Mesenchymal stem cell (in vitro differentiated cells and primary cell): ENCODE results near the gene CRYGN.
A peak's percentile ranks its signal among the peaks of the same experiment; 100 is the strongest.

Experiments
- DNase-seq: peaks from one replicate; pipeline ENCODE4 v3.0.0-alpha.2; 2013
- H2AFZ ChIP-seq: one replicate; pipeline ENCODE4 v1.6.1; 2013; ENCODE audit warnings: low read depth, mild to moderate bottlenecking, control low read depth, inconsistent platforms, low read length, moderate library complexity
- H2AK5ac ChIP-seq: 2 replicates; pipeline ENCODE4 v1.6.1; 2013; ENCODE audit warnings: low read length, moderate library complexity, mild to moderate bottlenecking, inconsistent platforms; ENCODE audit not compliant: severe bottlenecking
- H2BK120ac ChIP-seq: one replicate; pipeline ENCODE4 v1.6.1; 2013; ENCODE audit warnings: low read depth, mild to moderate bottlenecking, inconsistent platforms, low read length, moderate library complexity
- H2BK12ac ChIP-seq, 2 experiments: one replicate each; pipeline ENCODE4 v1.6.1; 2013; ENCODE audit warnings: inconsistent platforms in 2 of 2, low read length in 2 of 2, mild to moderate bottlenecking in 2 of 2, moderate library complexity in 2 of 2, control low read depth in 1 of 2
- H2BK15ac ChIP-seq: one replicate; pipeline ENCODE4 v1.6.1; 2013; ENCODE audit warnings: mild to moderate bottlenecking, low read depth, inconsistent platforms; ENCODE audit not compliant: poor library complexity, severe bottlenecking
- H2BK5ac ChIP-seq: 2 replicates; pipeline ENCODE4 v1.6.1; 2013; ENCODE audit warnings: low read depth, mild to moderate bottlenecking, low read length, control low read depth, inconsistent platforms; ENCODE audit not compliant: poor library complexity, severe bottlenecking
- H3K14ac ChIP-seq, 2 experiments: one replicate each; pipeline ENCODE4 v1.6.1; 2013; ENCODE audit warnings: inconsistent platforms in 2 of 2, low read length in 2 of 2, control low read depth in 1 of 2, mild to moderate bottlenecking in 1 of 2, moderate library complexity in 1 of 2
- H3K18ac ChIP-seq, 2 experiments: one replicate each; pipeline ENCODE4 v1.6.1; 2013; ENCODE audit warnings: inconsistent platforms in 2 of 2, low read length in 2 of 2, control low read depth in 1 of 2, low read depth in 1 of 2, mild to moderate bottlenecking in 1 of 2
- H3K23ac ChIP-seq, 2 experiments: one replicate each; pipeline ENCODE4 v1.6.1; 2013; ENCODE audit warnings: inconsistent platforms in 2 of 2, low read length in 2 of 2, mild to moderate bottlenecking in 2 of 2, moderate library complexity in 2 of 2, control low read depth in 1 of 2
- H3K27ac ChIP-seq: 2 replicates; pipeline ENCODE4 v1.5.1; 2013; ENCODE audit warnings: mild to moderate bottlenecking, moderate library complexity, low read length, control low read depth, inconsistent platforms; ENCODE audit not compliant: poor library complexity, severe bottlenecking
- H3K27me3 ChIP-seq, 2 experiments: 2 replicates each; pipeline versions ENCODE4 v1.6.1 to v1.7.0; 2013; ENCODE audit warnings: low read length in 2 of 2, mild to moderate bottlenecking in 2 of 2, moderate library complexity in 2 of 2, control low read depth in 1 of 2, inconsistent platforms in 1 of 2; ENCODE audit not compliant: control insufficient read depth in 1 of 2, insufficient read depth in 1 of 2
- H3K36me3 ChIP-seq, 2 experiments: 2 replicates each; pipeline versions ENCODE4 v1.6.1 to v1.7.0; 2013; ENCODE audit warnings: low read length in 2 of 2, control low read depth in 1 of 2, inconsistent platforms in 1 of 2, low read depth in 1 of 2, mild to moderate bottlenecking in 1 of 2; ENCODE audit not compliant: insufficient read depth in 2 of 2, control insufficient read depth in 1 of 2
- H3K4ac ChIP-seq, 2 experiments: one replicate each; pipeline ENCODE4 v1.6.1; 2013; ENCODE audit warnings: inconsistent platforms in 2 of 2, low read length in 2 of 2, mild to moderate bottlenecking in 2 of 2, moderate library complexity in 2 of 2, control low read depth in 1 of 2, low read depth in 1 of 2
- H3K4me1 ChIP-seq: 2 replicates; pipeline ENCODE4 v1.6.1; 2013; ENCODE audit warnings: low read depth, low read length, control low read depth; ENCODE audit not compliant: control insufficient read depth, insufficient read depth
- H3K4me2 ChIP-seq: 2 replicates; pipeline ENCODE4 v1.6.1; 2013; ENCODE audit warnings: low read length, mild to moderate bottlenecking, inconsistent platforms; ENCODE audit not compliant: poor library complexity, severe bottlenecking
- H3K4me3 ChIP-seq, 2 experiments: 2 replicates each; pipeline versions ENCODE4 v1.5.1 to v1.7.0; 2013; ENCODE audit warnings: low read length in 2 of 2, mild to moderate bottlenecking in 2 of 2, control low read depth in 1 of 2, low read depth in 1 of 2; ENCODE audit not compliant: insufficient read depth in 1 of 2
- H3K79me1 ChIP-seq: replicated peaks from 2 replicates; pipeline ENCODE4 v1.6.1; 2013; ENCODE audit warnings: mild to moderate bottlenecking, control low read depth, low read length, inconsistent platforms; ENCODE audit not compliant: poor library complexity, severe bottlenecking
- H3K9ac ChIP-seq: 2 replicates; pipeline ENCODE4 v1.7.0; 2013; ENCODE audit warnings: mild to moderate bottlenecking, low read length, moderate library complexity
- H3K9me3 ChIP-seq: 2 replicates; pipeline ENCODE4 v1.7.0; 2013; ENCODE audit warnings: mild to moderate bottlenecking, low read length; ENCODE audit not compliant: control insufficient read depth
- H4K8ac ChIP-seq: one replicate; pipeline ENCODE4 v1.6.1; 2013; ENCODE audit warnings: inconsistent platforms, mild to moderate bottlenecking, low read length, moderate library complexity
- H4K91ac ChIP-seq: one replicate; pipeline ENCODE4 v1.6.1; 2013; ENCODE audit warnings: mild to moderate bottlenecking, low read length, inconsistent platforms
- WGBS: methylation state at CpG from one replicate; pipeline ENCODE4 v1.1.7; 2013; ENCODE audit warnings: mixed read lengths; 5-methylcytosine and 5-hydroxymethylcytosine counted together

Gene CRYGN

DNA sequence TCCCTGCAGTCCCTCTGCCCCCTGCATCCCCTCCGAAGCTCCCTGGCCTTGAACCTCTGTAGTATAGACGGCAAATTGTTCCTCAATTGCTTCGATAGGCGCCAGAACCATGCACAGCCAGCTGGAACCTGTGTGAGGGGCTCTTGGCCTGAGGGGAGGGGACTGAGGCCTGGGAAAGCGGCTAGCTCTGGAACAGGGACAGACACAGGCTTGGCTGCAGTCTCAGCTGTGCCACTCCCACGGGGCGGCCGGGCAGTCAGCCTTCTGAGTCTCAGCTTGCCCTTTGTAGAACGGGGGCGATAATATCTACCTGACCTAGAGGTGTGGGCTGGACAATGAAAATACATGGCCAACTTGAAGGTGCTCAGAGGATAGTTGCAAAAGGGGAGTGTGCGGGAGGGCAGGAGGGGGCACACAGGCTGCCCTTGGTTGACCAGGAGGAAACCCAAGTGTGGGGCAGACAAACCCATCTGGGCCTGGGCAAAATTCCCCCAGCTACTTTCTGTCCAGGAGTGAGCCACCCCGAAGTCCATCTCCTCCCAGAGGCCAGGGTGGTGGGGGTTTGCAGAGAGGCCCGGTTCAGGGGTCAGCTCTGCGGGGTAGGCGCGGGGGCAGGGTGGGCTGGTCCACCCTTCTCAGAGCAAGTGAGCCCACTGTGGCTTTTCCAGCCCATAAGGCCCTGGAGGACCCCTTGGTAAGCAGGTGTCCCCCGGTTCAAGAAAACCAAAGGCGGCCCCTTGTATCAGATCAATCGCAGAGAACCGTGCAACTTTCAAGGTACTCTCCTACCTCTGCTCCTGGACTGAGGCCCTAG lies 4.6 kb downstream of the CRYGN start:
- WGBS, result 93% methylated on average over 20 of the region's 20 CpGs
- Histone ChIP-seq H2AFZ (no peak overlapping the region), H3K4me2 (no peak overlapping the region), H4K91ac (peak overlapping the region; percentile 41), H3K9me3 (no peaks in the 10 kb centered on the region), H3K4ac (no peak overlapping the region), H3K14ac (no peak overlapping the region), H2BK120ac (no peak overlapping the region), H2BK5ac (no peak overlapping the region), H3K4me1 (peaks cover 16% of the 10 kb centered on the region), H2BK12ac (no peak overlapping the region), H3K9ac (no peak overlapping the region), H2BK15ac (no peak overlapping the region), H3K36me3 (no peaks in the 10 kb centered on the region), H3K27ac (no peak overlapping the region), H2AK5ac (no peak overlapping the region), H3K18ac (no peak overlapping the region), H3K4me3 (no peak overlapping the region), H4K8ac (no peak overlapping the region), H3K79me1 (no peaks in the 10 kb centered on the region), H3K27me3 (peaks cover 5 to 35% of the 10 kb centered on the region in 2 experiments), H3K23ac (no peak overlapping the region)
- DNase-seq, result no peak

DNA sequence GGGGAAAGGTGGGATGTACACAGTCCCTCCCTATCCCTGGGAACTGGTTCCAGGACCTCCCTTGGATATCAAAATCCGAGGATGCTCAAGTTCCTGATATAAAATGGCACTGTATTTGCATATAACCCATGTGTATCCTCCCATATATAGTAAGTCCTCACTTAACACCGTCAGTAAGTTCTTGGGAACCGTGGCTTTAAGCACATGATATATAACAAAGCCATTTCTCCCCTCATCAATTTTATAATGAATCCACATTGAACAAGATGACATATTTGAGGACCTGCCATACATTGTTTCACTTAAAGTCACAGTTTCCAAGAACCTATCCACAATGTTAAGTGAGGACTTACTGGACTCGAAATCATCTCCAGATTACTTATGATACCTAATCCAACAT lies 5.4 kb downstream of the CRYGN start:
- Histone ChIP-seq H4K91ac (no peak overlapping the region), H4K8ac (no peak overlapping the region), H3K14ac (no peak overlapping the region), H3K27ac (no peak overlapping the region), H3K4me1 (peaks cover 17% of the 10 kb centered on the region), H2BK15ac (no peak overlapping the region), H3K18ac (no peak overlapping the region), H3K36me3 (no peaks in the 10 kb centered on the region), H3K27me3 (peaks cover 4 to 30% of the 10 kb centered on the region in 2 experiments), H3K4me3 (no peak overlapping the region), H2AK5ac (no peak overlapping the region), H3K23ac (no peak overlapping the region), H2AFZ (no peak overlapping the region), H2BK120ac (no peak overlapping the region), H2BK5ac (no peak overlapping the region), H3K9ac (no peak overlapping the region), H3K9me3 (no peaks in the 10 kb centered on the region), H3K4ac (no peak overlapping the region), H3K79me1 (no peaks in the 10 kb centered on the region), H2BK12ac (no peak overlapping the region), H3K4me2 (no peak overlapping the region)
- no peak for DNase-seq
- whole genome bisulfite sequencing, result 87% methylated on average over 3 of the region's 4 CpGs

DNA sequence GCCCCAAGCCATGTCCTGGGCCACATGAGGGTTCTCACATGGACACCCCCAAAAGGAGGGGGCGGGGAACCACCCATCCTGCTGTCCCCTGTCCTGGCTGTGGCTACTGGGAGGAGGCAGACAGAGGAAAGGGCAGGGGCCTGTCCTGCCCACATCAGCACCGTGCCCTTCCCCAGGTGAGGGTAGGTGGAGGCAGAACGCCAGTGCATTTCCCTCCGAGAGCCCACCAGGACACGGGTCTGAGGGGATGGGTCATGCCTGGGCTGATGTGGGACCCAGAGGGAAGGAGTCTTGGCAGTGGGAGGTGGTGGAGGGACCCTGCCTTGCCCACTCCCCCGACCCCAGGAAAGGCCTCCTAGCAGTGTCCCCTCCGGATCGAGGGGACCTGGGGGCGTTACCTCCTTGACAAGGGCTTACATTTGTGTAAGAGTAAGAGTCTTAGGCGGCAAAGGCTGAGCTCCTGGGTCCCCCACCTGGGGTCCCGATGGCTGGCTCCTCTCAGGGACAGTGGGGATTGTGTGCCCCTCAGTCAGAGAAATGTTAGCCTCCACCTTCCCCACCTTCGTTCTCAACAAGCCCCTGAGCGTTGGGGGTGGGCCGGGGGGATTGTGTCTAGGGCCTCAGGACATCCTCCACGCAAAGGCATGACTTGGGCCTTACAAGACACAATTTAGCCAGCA lies 6.1 kb downstream of the CRYGN start:
- Histone ChIP-seq H2AK5ac (no peak overlapping the region), H4K8ac (no peak overlapping the region), H3K9me3 (no peaks in the 10 kb centered on the region), H2BK15ac (peak overlapping the region; percentile 49), H2BK120ac (no peak overlapping the region), H3K27me3 (peaks cover 0 to 23% of the 10 kb centered on the region in 2 experiments), H3K18ac (no peak overlapping the region), H3K4me1 (peaks cover 18% of the 10 kb centered on the region), H2AFZ (no peak overlapping the region), H3K27ac (no peak overlapping the region), H3K4me2 (no peak overlapping the region), H3K23ac (no peak overlapping the region), H3K14ac (no peak overlapping the region), H2BK5ac (no peak overlapping the region), H3K4me3 (no peak overlapping the region), H3K4ac (no peak overlapping the region), H3K36me3 (no peaks in the 10 kb centered on the region), H3K9ac (no peak overlapping the region), H2BK12ac (no peak overlapping the region), H3K79me1 (no peaks in the 10 kb centered on the region), H4K91ac (no peak overlapping the region)
- no peak for DNase-seq
- WGBS, result 91% methylated on average over 15 of the region's 15 CpGs

DNA sequence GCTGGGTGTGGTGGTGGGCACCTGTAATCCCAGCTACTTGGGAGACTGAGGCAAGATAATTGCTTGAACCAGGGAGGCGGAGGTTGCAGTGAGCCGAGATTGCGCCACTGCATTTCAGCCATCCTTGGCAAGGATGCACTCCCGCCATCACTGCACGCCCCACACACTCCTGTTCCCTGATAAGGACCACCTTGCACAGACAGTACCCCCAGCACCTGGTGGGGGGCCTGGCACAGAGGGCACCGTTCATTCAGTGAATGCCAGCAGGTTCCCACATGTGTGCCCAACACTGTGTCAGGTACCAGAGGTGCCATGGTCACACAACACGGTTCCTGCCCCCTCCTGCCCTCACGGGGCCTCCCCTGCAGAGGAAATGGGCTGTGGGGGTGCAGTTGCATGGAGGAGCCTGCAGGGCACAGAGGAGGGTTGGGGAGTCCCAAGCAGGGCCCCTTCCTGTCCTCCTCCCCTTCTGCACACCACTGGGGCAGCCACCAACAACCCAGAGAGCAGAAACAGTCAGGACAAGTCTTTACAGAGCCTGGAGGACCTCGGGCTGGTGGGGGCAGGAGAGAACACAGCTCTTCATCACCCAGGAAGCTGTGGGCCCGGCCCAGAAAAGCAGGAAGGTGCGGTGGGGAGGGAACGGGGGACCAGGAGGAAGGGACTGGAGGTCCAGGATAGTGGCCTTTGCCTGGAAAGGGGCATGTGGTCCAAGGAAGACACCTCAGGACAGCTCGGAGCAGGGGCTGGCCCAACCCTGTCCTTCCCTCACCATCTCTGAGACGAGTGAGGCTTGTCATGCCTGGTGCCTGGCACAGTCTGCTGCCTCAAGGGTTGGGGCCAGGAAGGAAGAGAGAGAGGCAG lies 7.1 kb downstream of the CRYGN start:
- Histone ChIP-seq H3K27ac (no peak overlapping the region), H3K23ac (no peak overlapping the region), H2BK15ac (peak overlapping the region; percentile 9), H2AK5ac (no peak overlapping the region), H3K14ac (no peak overlapping the region), H3K36me3 (no peaks in the 10 kb centered on the region), H3K9me3 (no peaks in the 10 kb centered on the region), H3K4me3 (no peak overlapping the region), H2BK12ac (no peak overlapping the region), H2AFZ (no peak overlapping the region), H3K79me1 (no peaks in the 10 kb centered on the region), H3K18ac (no peak overlapping the region), H2BK120ac (no peak overlapping the region), H4K8ac (no peak overlapping the region), H2BK5ac (no peak overlapping the region), H3K27me3 (peaks cover 0 to 13% of the 10 kb centered on the region in 2 experiments), H3K4ac (no peak overlapping the region), H3K9ac (no peak overlapping the region), H3K4me1 (peaks cover 25% of the 10 kb centered on the region), H4K91ac (no peak overlapping the region), H3K4me2 (no peak overlapping the region)
- no peak for DNase-seq
- 78% methylated on average over 14 of the region's 14 CpGs for WGBS
